Naive thymus-derived CD4-positive, alpha-beta T cell (primary cell): ENCODE data around the gene USP37. TPM values are rescaled to one million over a fixed set of nuclear protein-coding genes. Genes with fewer than 3 reads are reported as not detected.

Experiments used
- ATAC-seq: fragments of 150-1000 bp; cut with Tn5 transposase; 2 replicates; pipeline ENCODE4 v1.10.0; 2021; ENCODE audit warnings: mild to moderate bottlenecking, moderate library complexity
- CTCF ChIA-PET: fragments of 350-600 bp; sonication (Branson Sonifier 250); formaldehyde crosslinking; loops from one replicate; lab custom pipeline; 2021; ENCODE audit warnings: antibody characterized with exemption; lab: Charles Lee
- POLR2A ChIA-PET: fragments of 350-600 bp; sonication (Branson Sonifier 250); formaldehyde crosslinking; loops from one replicate; lab custom pipeline; 2021; ENCODE audit warnings: antibody characterized with exemption, inconsistent platforms; lab: Charles Lee
- DNase-seq, 9 donors: peaks; one replicate each; pipeline versions ENCODE4 v3.0.0 to v3.0.0-alpha.2; 2020 to 2022; ENCODE audit warnings: mixed read lengths in 1 of 9
- H3K27ac ChIP-seq: one replicate; pipeline ENCODE4 v1.7.0; 2013; ENCODE audit warnings: mild to moderate bottlenecking, low read depth, low read length, moderate library complexity
- H3K27me3 ChIP-seq, 2 donors: one replicate each; pipeline ENCODE4 v1.7.0; 2013; ENCODE audit warnings: low read length in 2 of 2, mild to moderate bottlenecking in 2 of 2, moderate library complexity in 2 of 2; ENCODE audit not compliant: control insufficient read depth in 2 of 2, insufficient read depth in 2 of 2
- H3K36me3 ChIP-seq, 3 experiments: 1 replicate in 2 of 3; 2 replicates in 1 of 3; pipeline ENCODE4 v1.7.0; 2013; ENCODE audit warnings: low read length in 3 of 3, mild to moderate bottlenecking in 3 of 3, moderate library complexity in 1 of 3; ENCODE audit not compliant: insufficient read depth in 3 of 3, control insufficient read depth in 2 of 3
- H3K4me1 ChIP-seq, 2 donors: one replicate each; pipeline ENCODE4 v1.7.0; 2013; ENCODE audit warnings: low read length in 2 of 2, mild to moderate bottlenecking in 2 of 2, moderate library complexity in 1 of 2; ENCODE audit not compliant: control insufficient read depth in 2 of 2, insufficient read depth in 2 of 2
- H3K4me3 ChIP-seq: 2 replicates; pipeline ENCODE4 v1.7.0; 2013; ENCODE audit warnings: mild to moderate bottlenecking, low read length
- H3K9me3 ChIP-seq, 3 experiments: 1 replicate in 2 of 3; 2 replicates in 1 of 3; pipeline ENCODE4 v1.7.0; 2013; ENCODE audit warnings: low read length in 3 of 3; ENCODE audit not compliant: control insufficient read depth in 2 of 3
- H3K27ac Mint-ChIP-seq, 9 donors: one replicate each; pipeline ENCODE4 v1.8.0; 2020 to 2022; ENCODE audit warnings: mixed read lengths in 9 of 9, mild to moderate bottlenecking in 8 of 9, moderate library complexity in 5 of 9, inconsistent platforms in 2 of 9
- H3K27me3 Mint-ChIP-seq, 5 donors: one replicate each; pipeline ENCODE4 v1.8.0; 2021 to 2022; ENCODE audit warnings: mixed read lengths in 5 of 5, mild to moderate bottlenecking in 1 of 5
- H3K36me3 Mint-ChIP-seq, 5 donors: one replicate each; pipeline ENCODE4 v1.8.0; 2020 to 2022; ENCODE audit warnings: mixed read lengths in 5 of 5, mild to moderate bottlenecking in 3 of 5, inconsistent platforms in 1 of 5
- H3K4me1 Mint-ChIP-seq, 7 donors: one replicate each; pipeline ENCODE4 v1.8.0; 2020 to 2022; ENCODE audit warnings: mixed read lengths in 7 of 7, mild to moderate bottlenecking in 3 of 7, inconsistent platforms in 1 of 7
- H3K4me3 Mint-ChIP-seq, 10 donors: one replicate each; pipeline ENCODE4 v1.8.0; 2020 to 2022; ENCODE audit warnings: mild to moderate bottlenecking in 10 of 10, mixed read lengths in 10 of 10, moderate library complexity in 6 of 10, inconsistent platforms in 2 of 10
- H3K9me3 Mint-ChIP-seq, 11 donors: one replicate each; pipeline ENCODE4 v1.8.0; 2020 to 2022; ENCODE audit warnings: mixed read lengths in 11 of 11, mild to moderate bottlenecking in 4 of 11, inconsistent platforms in 1 of 11, moderate library complexity in 1 of 11
- intact Hi-C, 2 donors: fragments of 100-400 bp; cut with micrococcal nuclease; formaldehyde crosslinking; loops; one replicate each; pipeline ENCODE4 v1.15.1; 2023
- polyA plus RNA-seq, 2 donors: library from polyadenylated mRNA; unstranded; fragments of 300-500 nt; fragmentation: Illumina TruSeq; gene quantifications; one replicate each; pipeline ENCODE4 v1.2.3, GENCODE V29; 2021
- total RNA-seq, 6 experiments: library from RNA in 5 of 6; stranded (reverse) in 5 of 6; gene quantifications; 1 replicate in 5 of 6; 2 replicates in 1 of 6; pipeline ENCODE4 v1.2.3 and lab custom pipeline; 2021 to 2026

Gene USP37
- total and polyA plus RNA-seq, 7 experiments from 2014 or later, result 10.1 to 36.3 (median 24.6) TPM

GRCh38 chr2:218501665-218502064 is 66.5 kb downstream of the USP37 start:
- ChIA-PET POLR2A (no interaction called here), CTCF (interaction anchor here (0.5 kb wide), 1 partner anchor 56 kb away, joined by 4 read pairs; no protein-coding TSS in a partner anchor)
- H3K4me3 Mint-ChIP-seq, result no peak overlapping the region
- intact Hi-C loops, result no loop called here
- no peaks in the 10 kb centered on the region for H3K27me3 Mint-ChIP-seq
- H3K27me3 ChIP-seq, result no peaks in the 10 kb centered on the region
- no peak overlapping the region for H3K27ac ChIP-seq
- peaks cover 0 to 42% (median 0%) of the 10 kb centered on the region in 3 experiments for H3K36me3 ChIP-seq
- H3K4me1 ChIP-seq, result no peaks in the 10 kb centered on the region
- H3K36me3 Mint-ChIP-seq, result peaks cover 5 to 52% (median 16%) of the 10 kb centered on the region in 5 donors
- H3K4me1 Mint-ChIP-seq, result peaks cover 0 to 5% (median 0%) of the 10 kb centered on the region in 7 donors
- DNase-seq, result no peak
- H3K4me3 ChIP-seq, result no peak overlapping the region
- H3K27ac Mint-ChIP-seq, result peak overlapping the region in 4 of 9 donors; percentile 4 to 34 (median 26)
- no peak for ATAC-seq
- H3K9me3 ChIP-seq, result no peaks in the 10 kb centered on the region
- no peaks in the 10 kb centered on the region for H3K9me3 Mint-ChIP-seq

- no peak overlapping the region for H3K27ac ChIP-seq
- H3K36me3 ChIP-seq, result peaks cover 0 to 45% (median 0%) of the 10 kb centered on the region in 3 experiments
- H3K4me3 ChIP-seq, result no peak overlapping the region
- H3K27ac Mint-ChIP-seq, result peak overlapping the region in 4 of 9 donors; percentile 13 to 65 (median 42)
- H3K9me3 ChIP-seq, result no peaks in the 10 kb centered on the region
- no peak overlapping the region for H3K4me3 Mint-ChIP-seq
- no peaks in the 10 kb centered on the region for H3K4me1 ChIP-seq
- ATAC-seq (no peak), DNase-seq (no peak)
- ChIA-PET POLR2A (no interaction called here), CTCF (no interaction called here)
- H3K27me3 ChIP-seq, result no peaks in the 10 kb centered on the region
- no peaks in the 10 kb centered on the region for H3K27me3 Mint-ChIP-seq
- H3K4me1 Mint-ChIP-seq, result peaks cover 0 to 5% (median 0%) of the 10 kb centered on the region in 7 donors
- H3K9me3 Mint-ChIP-seq, result no peaks in the 10 kb centered on the region
- peaks cover 5 to 46% (median 12%) of the 10 kb centered on the region in 5 donors for H3K36me3 Mint-ChIP-seq
- intact Hi-C loops, result no loop called here
Observed at GRCh38 chr2:218500501-218501060, 67.6 kb downstream of the USP37 start.

DNA sequence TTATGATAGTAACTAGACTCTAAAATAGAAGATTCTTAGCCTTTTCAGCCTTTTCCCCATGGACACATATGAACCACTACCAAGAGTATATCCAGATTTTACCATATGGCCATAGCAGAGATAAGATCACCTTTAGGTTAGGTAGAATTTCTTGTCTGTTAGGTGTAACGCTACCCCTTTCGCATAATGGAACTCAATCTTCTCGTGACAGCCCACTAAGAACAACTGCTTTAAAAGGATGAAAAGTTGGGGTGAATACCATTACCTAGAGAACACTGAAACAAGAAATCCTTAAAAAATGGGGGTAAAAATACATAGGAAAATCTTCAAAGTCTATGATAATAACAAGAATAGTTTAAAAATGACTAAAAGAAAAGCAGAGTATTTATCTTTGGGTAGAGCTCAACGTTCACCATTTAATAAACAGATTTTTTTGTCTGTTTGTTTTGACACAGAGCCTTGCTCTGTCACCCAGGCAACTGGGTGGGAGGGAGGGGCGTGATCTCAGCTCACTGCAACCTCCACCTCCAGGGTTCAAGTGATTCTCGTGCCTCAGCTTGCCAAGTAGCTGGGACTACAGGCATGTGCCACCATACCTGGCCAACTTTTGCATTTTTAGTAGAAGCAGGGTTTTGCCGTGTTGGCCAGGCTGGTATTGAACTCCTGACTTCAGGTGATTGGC is 82.0 kb downstream of the USP37 start:
- Mint-ChIP-seq H3K4me3 (no peak overlapping the region), H3K9me3 (no peaks in the 10 kb centered on the region), H3K4me1 (peaks cover 13 to 41% (median 20%) of the 10 kb centered on the region in 7 donors), H3K27ac (peak overlapping the region in 5 of 9 donors; percentile 6 to 62 (median 48)), H3K36me3 (peaks cover 2 to 45% (median 32%) of the 10 kb centered on the region in 5 donors), H3K27me3 (no peaks in the 10 kb centered on the region)
- Histone ChIP-seq H3K36me3 (peaks cover 0 to 42% (median 4%) of the 10 kb centered on the region in 3 experiments), H3K9me3 (no peaks in the 10 kb centered on the region), H3K27ac (no peak overlapping the region), H3K27me3 (no peaks in the 10 kb centered on the region), H3K4me1 (peaks cover 0 to 18% of the 10 kb centered on the region in 2 donors), H3K4me3 (no peak overlapping the region)
- ChIA-PET CTCF (no interaction called here), POLR2A (no interaction called here)
- intact Hi-C loops, result no loop called here
- no peak for DNase-seq
- ATAC-seq, result no peak

DNA sequence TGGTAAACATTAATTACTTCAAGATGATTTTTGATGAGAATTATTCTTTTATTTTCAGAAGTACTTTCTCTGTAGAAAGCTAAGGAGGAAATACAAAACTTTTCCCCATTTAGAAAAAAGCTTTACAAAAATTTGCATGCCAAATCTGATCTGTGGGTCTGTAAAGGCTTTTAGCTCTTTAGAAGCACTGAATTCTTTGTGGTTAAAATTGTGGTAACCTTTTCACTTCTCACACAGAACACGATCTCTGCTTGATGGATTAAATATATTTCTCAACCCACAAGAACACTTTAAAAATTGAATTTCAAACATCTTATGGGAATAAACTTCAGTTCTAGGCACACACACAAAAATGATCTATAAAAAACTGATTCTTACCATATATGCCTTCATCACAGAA is 85.5 kb downstream of the USP37 start:
- Mint-ChIP-seq H3K27me3 (no peaks in the 10 kb centered on the region), H3K9me3 (no peaks in the 10 kb centered on the region), H3K27ac (peak overlapping the region in 8 of 9 donors; percentile 23 to 84 (median 78)), H3K4me1 (peaks cover 13 to 41% (median 20%) of the 10 kb centered on the region in 7 donors), H3K4me3 (peak overlapping the region in 8 of 10 donors; percentile 6 to 68 (median 52)), H3K36me3 (peaks cover 5 to 42% (median 22%) of the 10 kb centered on the region in 5 donors)
- no peak overlapping the region for H3K4me3 ChIP-seq
- intact Hi-C loops, result no loop called here
- H3K9me3 ChIP-seq, result no peaks in the 10 kb centered on the region
- H3K27ac ChIP-seq, result peak overlapping the region; percentile 44
- peaks cover 0 to 32% (median 8%) of the 10 kb centered on the region in 3 experiments for H3K36me3 ChIP-seq
- peak in 3 of 9 donors; percentile 1 to 11 (median 11) for DNase-seq
- ChIA-PET CTCF (interaction anchor here (1.7 kb wide), 1 partner anchor 10 kb away, joined by 3 read pairs; no protein-coding TSS in a partner anchor), POLR2A (interaction anchor here (0.6 kb wide), 1 partner anchor 95 kb away, joined by 3 read pairs; no protein-coding TSS in a partner anchor)
- no peaks in the 10 kb centered on the region for H3K27me3 ChIP-seq
- no peak for ATAC-seq
- peaks cover 0 to 18% of the 10 kb centered on the region in 2 donors for H3K4me1 ChIP-seq

DNA sequence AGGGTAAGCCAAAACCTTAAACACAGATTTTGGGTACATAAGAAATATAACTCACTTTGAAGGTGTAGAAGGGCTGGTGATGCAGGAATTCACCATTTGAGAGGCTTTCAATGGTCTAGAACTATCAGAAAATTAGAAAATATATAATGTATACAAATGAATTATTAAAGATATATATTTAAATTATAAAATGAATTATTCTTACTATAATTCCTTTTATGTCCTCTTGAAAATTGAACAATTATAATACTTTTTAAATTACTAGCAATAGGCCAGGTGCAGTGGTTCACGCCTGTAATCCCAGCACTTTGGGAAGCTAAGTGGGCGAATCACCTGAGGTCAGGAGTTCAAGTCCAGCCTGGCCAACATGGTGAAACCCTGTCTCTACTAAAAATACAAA is 88.6 kb downstream of the USP37 start:
- ChIA-PET CTCF (interaction anchor here (0.7 kb wide), 1 partner anchor 11 kb away, joined by 4 read pairs; no protein-coding TSS in a partner anchor), POLR2A (no interaction called here)
- no peak for DNase-seq
- Mint-ChIP-seq H3K4me1 (peaks cover 13 to 27% (median 16%) of the 10 kb centered on the region in 7 donors), H3K27ac (no peak overlapping the region), H3K4me3 (no peak overlapping the region), H3K27me3 (no peaks in the 10 kb centered on the region), H3K36me3 (peaks cover 5 to 33% (median 18%) of the 10 kb centered on the region in 5 donors), H3K9me3 (no peaks in the 10 kb centered on the region)
- H3K27ac ChIP-seq, result no peak overlapping the region
- H3K27me3 ChIP-seq, result no peaks in the 10 kb centered on the region
- intact Hi-C loops, result no loop called here
- peaks cover 0 to 18% of the 10 kb centered on the region in 2 donors for H3K4me1 ChIP-seq
- H3K36me3 ChIP-seq, result peaks cover 0 to 42% (median 8%) of the 10 kb centered on the region in 3 experiments
- H3K4me3 ChIP-seq, result no peak overlapping the region
- no peaks in the 10 kb centered on the region for H3K9me3 ChIP-seq
- ATAC-seq, result no peak

DNA sequence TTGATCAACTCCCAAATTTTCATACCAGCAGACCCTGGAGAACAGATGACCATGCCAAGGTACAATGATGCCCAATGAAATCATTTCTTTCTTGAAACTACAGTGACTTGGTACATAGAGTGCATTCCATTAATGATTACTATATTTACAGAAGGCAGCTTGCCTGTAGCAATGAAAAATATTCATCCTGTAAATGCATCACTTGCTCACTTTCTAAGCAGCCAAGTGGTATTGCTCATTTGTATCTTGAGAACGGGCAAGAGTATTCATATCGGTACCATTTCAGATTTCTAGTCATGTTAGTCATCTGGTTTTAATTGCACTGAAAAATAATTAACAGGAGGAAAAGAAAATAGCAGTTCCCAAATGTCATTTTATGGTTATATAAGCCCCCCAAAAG is 89.6 kb downstream of the USP37 start:
- Mint-ChIP-seq H3K27ac (peak overlapping the region in 1 of 9 donors; percentile 21), H3K36me3 (peaks cover 8 to 38% (median 23%) of the 10 kb centered on the region in 5 donors), H3K4me1 (peaks cover 9 to 22% (median 11%) of the 10 kb centered on the region in 7 donors), H3K27me3 (no peaks in the 10 kb centered on the region), H3K9me3 (no peaks in the 10 kb centered on the region), H3K4me3 (no peak overlapping the region)
- H3K27me3 ChIP-seq, result no peaks in the 10 kb centered on the region
- CTCF ChIA-PET, result no interaction called here
- intact Hi-C loops, result no loop called here
- DNase-seq (no peak), ATAC-seq (no peak)
- POLR2A ChIA-PET, result no interaction called here
- no peaks in the 10 kb centered on the region for H3K9me3 ChIP-seq
- H3K27ac ChIP-seq, result no peak overlapping the region
- peaks cover 9 to 52% (median 14%) of the 10 kb centered on the region in 3 experiments for H3K36me3 ChIP-seq
- H3K4me1 ChIP-seq, result peaks cover 0 to 15% of the 10 kb centered on the region in 2 donors
- H3K4me3 ChIP-seq, result no peak overlapping the region
